WI38 (cell line): ENCODE measurements around the gene VSTM4.
A peak's percentile ranks its signal among the peaks of the same experiment; 100 is the strongest.

Source experiments
- H3K4me3 ChIP-seq: 2 replicates; pipeline ENCODE4 v1.5.1; 2011; ENCODE audit warnings: low read depth, mild to moderate bottlenecking, control low read depth, low read length
- CTCF ChIP-seq: IDR thresholded peaks from 2 replicates; pipeline ENCODE4 v1.5.1; 2012; ENCODE audit warnings: low read depth, mild to moderate bottlenecking, control low read depth, low read length

Gene VSTM4

GRCh38 chr10:49118430-49119074, 3.2 kb upstream of the VSTM4 start:
- no peak for TF ChIP-seq CTCF

GRCh38 chr10:49117376-49118070, 2.2 kb upstream of the VSTM4 start:
- TF ChIP-seq CTCF: no peak

More at GRCh38 chr10:49118430-49119074, 3.2 kb upstream of the VSTM4 start:
- no peak overlapping the region for H3K4me3 ChIP-seq

GRCh38 chr10:49116509-49117375, 1.4 kb upstream of the VSTM4 start:
- H3K4me3 ChIP-seq: no peak overlapping the region
- TF ChIP-seq CTCF: no peak

More at GRCh38 chr10:49117376-49118070, 2.2 kb upstream of the VSTM4 start:
- H3K4me3 ChIP-seq: no peak overlapping the region

GRCh38 chr10:49115796-49116508, 630 bp upstream of the VSTM4 start:
- TF ChIP-seq CTCF: no peak
- H3K4me3 ChIP-seq: peak overlapping the region; percentile 45

- no peak for TF ChIP-seq CTCF
- H3K4me3 ChIP-seq: peak overlapping the region; percentile 71
Observed at GRCh38 chr10:49114718-49115014, 656 bp downstream of the VSTM4 start.

- H3K4me3 ChIP-seq: no peak overlapping the region
- TF ChIP-seq CTCF: no peak
Observed at GRCh38 chr10:49113741-49114141, 1.6 kb downstream of the VSTM4 start.
